K562 treated with DMSO at 1 percent for 4 hours (cell line): ENCODE measurements around the gene C1orf174. TPM values are rescaled to one million over a fixed set of nuclear protein-coding genes. Genes with fewer than 3 reads are reported as not detected.

Experiments used
- total RNA-seq: library from RNA; unstranded; fragments of 300-600 nt; gene quantifications from 2 replicates; pipeline ENCODE4 v1.2.3, GENCODE V29; 2022; ENCODE audit not compliant: insufficient read depth

The C1orf174 gene
- total RNA-seq: 15.3 and 25.3 TPM in 2 replicates

DNA sequence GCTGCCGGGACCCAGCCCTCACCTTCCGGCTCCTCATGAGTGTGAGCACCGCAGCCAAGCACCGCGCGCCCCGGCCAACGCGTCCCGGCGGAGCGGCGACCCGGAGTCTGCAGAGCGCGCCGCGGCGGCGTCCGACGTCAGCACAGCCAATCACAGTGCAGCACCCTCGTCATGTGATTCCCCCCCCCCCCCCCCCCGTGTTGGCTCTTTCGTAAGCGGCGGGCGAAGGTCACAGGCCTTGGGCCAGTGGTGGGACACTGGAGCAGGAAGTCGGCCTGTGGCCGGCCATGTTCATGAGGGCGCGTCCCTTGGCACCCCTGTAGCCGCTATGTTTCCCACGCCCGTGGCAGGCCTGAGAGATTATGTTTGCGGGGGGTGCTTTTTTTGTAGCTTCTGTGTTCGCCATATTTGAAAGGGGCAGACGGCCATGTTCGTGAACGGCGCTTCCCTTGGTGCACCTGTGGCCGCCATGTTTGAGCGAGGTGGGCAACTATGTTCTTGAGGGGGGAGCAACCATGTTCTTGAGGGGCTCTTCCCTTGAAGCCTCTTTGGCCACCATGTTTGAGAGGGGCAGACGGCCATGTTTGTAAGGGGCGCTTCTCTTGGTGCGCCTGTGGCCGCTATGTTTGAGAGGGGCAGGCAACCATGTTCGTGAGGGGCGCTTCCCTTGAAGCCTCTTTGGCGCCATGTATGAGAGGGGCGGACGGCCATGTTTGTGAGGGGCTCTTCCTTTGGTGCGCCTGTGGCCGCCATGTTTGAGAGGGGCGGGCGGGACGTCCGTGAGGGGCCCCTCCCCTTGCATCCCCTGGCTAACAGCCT lies at the start of gene C1orf174:
Gene C1orf174 (minus strand): TSS at position 123 of the 819 bp plus-strand sequence. CDS start 86 bp downstream, at position 37.

DNA sequence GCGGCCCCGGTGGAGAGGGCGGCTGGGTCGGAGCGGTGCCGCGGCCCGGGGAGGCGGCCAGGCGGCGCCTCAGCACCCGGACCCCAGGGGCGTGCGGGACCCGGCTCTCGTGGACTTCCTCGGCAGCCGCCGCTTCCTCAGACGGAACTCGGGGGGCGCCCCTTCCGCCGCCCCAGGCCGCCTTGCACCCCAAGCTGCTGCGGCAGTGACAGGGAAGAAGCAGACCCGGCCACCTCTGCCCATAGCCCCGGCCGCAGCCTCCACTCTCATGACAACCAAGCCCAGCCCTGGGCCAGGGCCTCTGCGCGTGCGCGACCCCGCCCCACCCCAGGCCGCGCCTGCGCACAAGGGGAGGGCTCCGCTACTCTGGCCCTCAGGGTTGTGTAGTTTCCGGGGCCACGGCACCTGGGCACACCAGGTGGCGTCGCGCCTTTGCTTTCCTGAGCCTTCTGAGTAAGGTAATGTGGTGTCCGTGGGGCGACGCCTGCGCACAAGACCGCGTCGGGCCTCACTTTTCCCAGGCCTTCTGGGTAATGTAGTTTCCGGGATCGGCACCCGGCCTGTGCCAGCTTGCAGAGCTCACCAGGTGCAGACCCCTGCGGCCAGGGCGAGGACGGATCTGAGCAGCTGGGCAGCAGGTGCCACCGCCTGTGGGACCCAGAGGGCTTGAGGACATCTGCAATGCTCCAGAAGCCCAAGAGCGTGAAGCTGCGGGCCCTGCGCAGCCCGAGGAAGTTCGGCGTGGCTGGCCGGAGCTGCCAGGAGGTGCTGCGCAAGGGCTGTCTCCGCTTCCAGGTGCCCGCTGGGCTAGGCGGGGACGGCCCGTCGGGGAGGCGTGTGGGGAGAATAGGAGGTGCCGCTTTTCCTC lies 42.9 kb downstream of the C1orf174 start, which contains the start of the genes CEP104 and DFFB:
Gene CEP104 (minus strand): TSS at position 289 of the 868 bp plus-strand sequence. CDS start 4,804 bp downstream, outside the sequence.
Gene DFFB (plus strand): TSS at position 554 of the 868 bp plus-strand sequence. CDS start 128 bp downstream, at position 682.

Other genes with a start within 250 kb of the C1orf174 start
- gene TP73, start 247.8 kb downstream of the C1orf174 start, total RNA-seq: 0.73 and 0.93 TPM in 2 replicates
- gene CCDC27, start 147.8 kb downstream of the C1orf174 start, total RNA-seq: not detected in 2 replicates
- 81.3 and 121 TPM in 2 replicates for gene SMIM1, start 127.5 kb downstream of the C1orf174 start, total RNA-seq
- 34.7 and 36.9 TPM in 2 replicates for gene LRRC47, start 103.8 kb downstream of the C1orf174 start, total RNA-seq
- 23.4 and 24.2 TPM in 2 replicates for gene CEP104, start 43.1 kb downstream of the C1orf174 start, total RNA-seq
- gene DFFB, start 42.8 kb downstream of the C1orf174 start, total RNA-seq: 2.0 and 2.9 TPM in 2 replicates